OCI-LY3 (cell line): ENCODE data around the gene SFTPA1.
"Not testable (repeated sequence)": the region's sequence is repeated elsewhere in the genome, so short reads cannot be mapped to it uniquely, and the experiment has no call there.

Source experiments
- H2AFZ ChIP-seq: fragments of 200-600, 300-600 bp; shearing (Covaris generic); 2 replicates; pipeline ENCODE4 v1.6.0; 2014; ENCODE audit warnings: antibody characterized with exemption, low read depth, low read length
- H3K27ac ChIP-seq: fragments of 200-600, 300-600 bp; sonication (generic); 2 replicates; pipeline ENCODE4 v1.5.1; 2014; ENCODE audit warnings: mild to moderate bottlenecking, low read length, moderate library complexity, mixed read lengths
- H3K27me3 ChIP-seq: fragments of 200-600, 300-600 bp; sonication (generic); 2 replicates; pipeline ENCODE4 v1.6.1; 2014; ENCODE audit warnings: low read depth, low read length, mixed read lengths
- H3K36me3 ChIP-seq: fragments of 200-600, 300-600 bp; sonication (generic); replicated peaks from 2 replicates; pipeline ENCODE3; 2014; ENCODE audit warnings: low read depth, low read length, mixed read lengths
- H3K4me1 ChIP-seq: fragments of 300-600, 200-600 bp; sonication (generic); 2 replicates; pipeline ENCODE4 v1.6.1; 2014; ENCODE audit warnings: low read length, mixed read lengths
- H3K4me2 ChIP-seq: fragments of 200-600, 300-600 bp; sonication (generic); 2 replicates; pipeline ENCODE4 v1.6.1; 2014; ENCODE audit warnings: low read length, mixed read lengths
- H3K4me3 ChIP-seq: fragments of 300-600, 200-600 bp; sonication (generic); 2 replicates; pipeline ENCODE4 v1.5.1; 2014; ENCODE audit warnings: antibody characterized with exemption, mild to moderate bottlenecking, low read length, moderate library complexity
- H3K79me2 ChIP-seq: fragments of 300-600, 200-600 bp; shearing (Covaris generic); 2 replicates; pipeline ENCODE4 v1.6.1; 2014; ENCODE audit warnings: mild to moderate bottlenecking, low read length, mixed read lengths
- H3K9ac ChIP-seq: fragments of 300-600, 200-600 bp; shearing (Covaris generic); 2 replicates; pipeline ENCODE4 v1.6.0; 2014; ENCODE audit warnings: mild to moderate bottlenecking, low read length, moderate library complexity
- H3K9me3 ChIP-seq: fragments of 200-600, 300-600 bp; shearing (Covaris generic); 2 replicates; pipeline ENCODE4 v1.6.1; 2014; ENCODE audit warnings: low read length, mixed read lengths; ENCODE audit not compliant: insufficient read depth
- H4K20me1 ChIP-seq: fragments of 200-600, 300-600 bp; sonication (generic); 2 replicates; pipeline ENCODE4 v1.6.1; 2016; ENCODE audit warnings: low read length, mixed read lengths; ENCODE audit not compliant: insufficient read depth
- CTCF ChIP-seq: fragments of 200-600, 300-600 bp; sonication (generic); IDR thresholded peaks from 2 replicates; pipeline ENCODE4 v1.5.1; 2014; ENCODE audit warnings: antibody characterized with exemption, low read length, low read depth
- EZH2phosphoT487 ChIP-seq: fragments of 200-600 bp; shearing (Covaris generic); IDR thresholded peaks from 2 replicates; pipeline ENCODE4 v1.6.1; 2018; ENCODE audit warnings: antibody characterized with exemption, mixed run types, low read depth

The SFTPA1 gene

GRCh38 chr10:79605308-79605707 is 5.4 kb upstream of the SFTPA1 start:
- Histone ChIP-seq H3K27me3 (no peaks in the 10 kb centered on the region), H3K9ac (no peak overlapping the region), H3K4me1 (peaks cover 45% of the 10 kb centered on the region), H3K79me2 (no peaks in the 10 kb centered on the region), H3K4me2 (no peak overlapping the region), H4K20me1 (no peaks in the 10 kb centered on the region), H3K36me3 (no peaks in the 10 kb centered on the region), H3K27ac (no peak overlapping the region), H3K9me3 (no peaks in the 10 kb centered on the region), H2AFZ (no peak overlapping the region), H3K4me3 (no peak overlapping the region)
- no peak for TF ChIP-seq CTCF
- TF ChIP-seq EZH2phosphoT487: no peak

GRCh38 chr10:79608505-79609375 is 2.0 kb upstream of the SFTPA1 start:
- no peak overlapping the region for H3K4me3 ChIP-seq

GRCh38 chr10:79611193-79611976 is 646 bp downstream of the SFTPA1 start:
- not testable (repeated sequence) for H2AFZ ChIP-seq, H3K9ac ChIP-seq

More at GRCh38 chr10:79608505-79609375, 2.0 kb upstream of the SFTPA1 start:
- peak; percentile 80 for TF ChIP-seq CTCF
- TF ChIP-seq EZH2phosphoT487: no peak
- Histone ChIP-seq H4K20me1 (no peaks in the 10 kb centered on the region), H3K27me3 (no peaks in the 10 kb centered on the region), H2AFZ (0 out of 2 replicates have a peak overlapping the region, but pooled peaks have one; percentile 58), H3K36me3 (no peaks in the 10 kb centered on the region), H3K27ac (no peak overlapping the region), H3K79me2 (no peaks in the 10 kb centered on the region), H3K4me1 (peaks cover 28% of the 10 kb centered on the region), H3K9ac (no peak overlapping the region), H3K9me3 (no peaks in the 10 kb centered on the region), H3K4me2 (peak overlapping the region; percentile 30)

DNA sequence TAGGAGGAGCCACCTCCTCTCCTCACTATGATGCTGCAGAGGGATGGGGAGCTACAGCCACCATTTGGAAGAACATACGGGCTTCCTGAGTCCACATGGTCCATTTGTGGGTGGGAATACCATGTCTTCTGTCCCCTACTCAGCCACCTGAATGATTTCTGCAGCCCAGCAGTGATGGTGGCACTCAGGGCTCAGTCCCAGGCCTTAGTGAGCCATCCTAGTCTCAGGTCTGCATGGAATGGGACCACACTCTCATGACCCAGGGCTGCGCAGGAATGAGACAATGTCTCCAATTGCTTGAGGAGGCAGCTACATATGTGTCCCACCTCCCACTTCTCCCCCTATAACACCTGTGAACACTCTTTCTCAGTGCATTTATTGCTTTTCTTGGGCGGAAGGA is 4.8 kb downstream of the SFTPA1 start:
- no peaks in the 10 kb centered on the region for H3K27me3 ChIP-seq

More at GRCh38 chr10:79611193-79611976, 646 bp downstream of the SFTPA1 start:
- H3K4me3 ChIP-seq, H3K79me2 ChIP-seq, H3K27me3 ChIP-seq, H4K20me1 ChIP-seq, H3K9me3 ChIP-seq, H3K4me2 ChIP-seq, H3K27ac ChIP-seq, H3K36me3 ChIP-seq: not testable (repeated sequence)
- peaks cover 22% of the 10 kb centered on the region for H3K4me1 ChIP-seq

More for the DNA sequence above, 4.8 kb downstream of the SFTPA1 start:
- Histone ChIP-seq H3K79me2 (no peaks in the 10 kb centered on the region), H3K9ac (no peak overlapping the region), H3K4me1 (peaks cover 7% of the 10 kb centered on the region), H3K36me3 (no peaks in the 10 kb centered on the region), H2AFZ (no peak overlapping the region), H4K20me1 (no peaks in the 10 kb centered on the region), H3K4me2 (no peak overlapping the region), H3K4me3 (no peak overlapping the region), H3K27ac (no peak overlapping the region), H3K9me3 (no peaks in the 10 kb centered on the region)
- no peak for TF ChIP-seq CTCF
- TF ChIP-seq EZH2phosphoT487: no peak
